ENCODE data around the gene ENOX1.

ENOX1 gene

GRCh38 chr13:43204591-43204990 is 582.2 kb downstream of the ENOX1 start:
- Histone ChIP-seq H3K23ac (ENCODE audit: low read length) (no peak overlapping the region), H3K36me3 (ENCODE audit: control insufficient read depth in 1 of 2, insufficient read depth in 2 of 2, low read length in 2 of 2) (no peaks in the 10 kb centered on the region), H3K27me3 (ENCODE audit: insufficient read depth, low read length) (no peaks in the 10 kb centered on the region), H3K4me3 (ENCODE audit: low read depth, low read length) (no peak overlapping the region), H4K91ac (ENCODE audit: low read depth, low read length) (no peak overlapping the region), H2BK5ac (ENCODE audit: low read depth, low read length, poor library complexity) (no peak overlapping the region), H3K79me2 (ENCODE audit: control insufficient read depth, insufficient read depth, low read length, poor library complexity) (no peaks in the 10 kb centered on the region), H4K12ac (ENCODE audit: low read depth, low read length) (no peak overlapping the region), H3K14ac (ENCODE audit: low read length) (no peak overlapping the region), H3K4me2 (ENCODE audit: low read length) (no peak overlapping the region), H2AK5ac (ENCODE audit: low read length) (no peak overlapping the region), H3K79me1 (ENCODE audit: low read length) (peaks cover 2% of the 10 kb centered on the region), H3K9me3 (ENCODE audit: insufficient read depth, low read depth, low read length) (no peaks in the 10 kb centered on the region), H3K27ac (ENCODE audit: low read depth, low read length) (no peak overlapping the region), H2BK12ac (ENCODE audit: low read length) (no peak overlapping the region), H2BK120ac (ENCODE audit: insufficient read depth, low read length, poor library complexity) (no peak overlapping the region), H2AFZ (ENCODE audit: insufficient read depth, low read length, poor library complexity) (no peak overlapping the region), H3K4me1 (ENCODE audit: control insufficient read depth in 1 of 2, insufficient read depth in 2 of 2, low read length in 2 of 2) (no peaks in the 10 kb centered on the region), H4K8ac (ENCODE audit: low read depth, low read length) (no peak overlapping the region), H3K18ac (ENCODE audit: low read length) (no peak overlapping the region), H3K9ac (ENCODE audit: low read length) (no peak overlapping the region), H3K4ac (ENCODE audit: low read depth, low read length) (no peak overlapping the region)
- no CpG with 5 or more reads among the region's 2 CpGs for WGBS (ENCODE audit: extremely low coverage, insufficient coverage, insufficient read length)
- no peak for DNase-seq

- no peak overlapping the region for H3K23ac ChIP-seq (ENCODE audit: low read length)
- no peaks in the 10 kb centered on the region for H3K36me3 ChIP-seq (ENCODE audit: control insufficient read depth in 1 of 2, insufficient read depth in 2 of 2, low read length in 2 of 2)
- H3K79me2 ChIP-seq (ENCODE audit: control insufficient read depth, insufficient read depth, low read length, poor library complexity), result no peaks in the 10 kb centered on the region
- H2AFZ ChIP-seq (ENCODE audit: insufficient read depth, low read length, poor library complexity), result no peak overlapping the region
- H2BK120ac ChIP-seq (ENCODE audit: insufficient read depth, low read length, poor library complexity), result no peak overlapping the region
- no peak overlapping the region for H4K91ac ChIP-seq (ENCODE audit: low read depth, low read length)
- H3K4ac ChIP-seq (ENCODE audit: low read depth, low read length), result no peak overlapping the region
- H3K27me3 ChIP-seq (ENCODE audit: insufficient read depth, low read length), result no peaks in the 10 kb centered on the region
- no peak overlapping the region for H2AK5ac ChIP-seq (ENCODE audit: low read length)
- H2BK12ac ChIP-seq (ENCODE audit: low read length), result no peak overlapping the region
- no peak overlapping the region for H2BK5ac ChIP-seq (ENCODE audit: low read depth, low read length, poor library complexity)
- H3K9me3 ChIP-seq (ENCODE audit: insufficient read depth, low read depth, low read length), result no peaks in the 10 kb centered on the region
- no peak overlapping the region for H4K8ac ChIP-seq (ENCODE audit: low read depth, low read length)
- no peak overlapping the region for H4K12ac ChIP-seq (ENCODE audit: low read depth, low read length)
- no peak for DNase-seq
- H3K4me3 ChIP-seq (ENCODE audit: low read depth, low read length), result no peak overlapping the region
- no peak overlapping the region for H3K27ac ChIP-seq (ENCODE audit: low read depth, low read length)
- H3K14ac ChIP-seq (ENCODE audit: low read length), result no peak overlapping the region
- no peak overlapping the region for H3K9ac ChIP-seq (ENCODE audit: low read length)
- no CpG with 5 or more reads among the region's 1 CpG for WGBS (ENCODE audit: extremely low coverage, insufficient coverage, insufficient read length)
- no peak overlapping the region for H3K4me2 ChIP-seq (ENCODE audit: low read length)
- H3K4me1 ChIP-seq (ENCODE audit: control insufficient read depth in 1 of 2, insufficient read depth in 2 of 2, low read length in 2 of 2), result no peaks in the 10 kb centered on the region
- peaks cover 2% of the 10 kb centered on the region for H3K79me1 ChIP-seq (ENCODE audit: low read length)
- H3K18ac ChIP-seq (ENCODE audit: low read length), result no peak overlapping the region
These were observed 583.0 kb downstream of the ENOX1 start for GRCh38 chr13:43203781-43204180.

- H3K4me1 ChIP-seq (ENCODE audit: control insufficient read depth in 1 of 2, insufficient read depth in 2 of 2, low read length in 2 of 2), result no peaks in the 10 kb centered on the region
These were observed 586.0 kb downstream of the ENOX1 start for GRCh38 chr13:43200736-43201135.

GRCh38 chr13:43200307-43200706 is 586.5 kb downstream of the ENOX1 start:
- Histone ChIP-seq H3K9ac (ENCODE audit: low read length) (no peak overlapping the region), H3K4me2 (ENCODE audit: low read length) (no peak overlapping the region), H3K79me1 (ENCODE audit: low read length) (peaks cover 2% of the 10 kb centered on the region), H2AK5ac (ENCODE audit: low read length) (no peak overlapping the region), H3K23ac (ENCODE audit: low read length) (no peak overlapping the region), H2BK5ac (ENCODE audit: low read depth, low read length, poor library complexity) (peak overlapping the region; percentile 18), H3K4me1 (ENCODE audit: control insufficient read depth in 1 of 2, insufficient read depth in 2 of 2, low read length in 2 of 2) (peaks cover under 1 to 1% of the 10 kb centered on the region in 2 experiments), H3K9me3 (ENCODE audit: insufficient read depth, low read depth, low read length) (no peaks in the 10 kb centered on the region), H3K36me3 (ENCODE audit: control insufficient read depth in 1 of 2, insufficient read depth in 2 of 2, low read length in 2 of 2) (no peaks in the 10 kb centered on the region), H3K27me3 (ENCODE audit: insufficient read depth, low read length) (no peaks in the 10 kb centered on the region), H2BK12ac (ENCODE audit: low read length) (no peak overlapping the region), H3K4ac (ENCODE audit: low read depth, low read length) (no peak overlapping the region), H4K91ac (ENCODE audit: low read depth, low read length) (peak overlapping the region; percentile 25), H2BK120ac (ENCODE audit: insufficient read depth, low read length, poor library complexity) (no peak overlapping the region), H3K14ac (ENCODE audit: low read length) (no peak overlapping the region), H3K18ac (ENCODE audit: low read length) (no peak overlapping the region), H3K79me2 (ENCODE audit: control insufficient read depth, insufficient read depth, low read length, poor library complexity) (no peaks in the 10 kb centered on the region), H4K8ac (ENCODE audit: low read depth, low read length) (no peak overlapping the region), H3K4me3 (ENCODE audit: low read depth, low read length) (no peak overlapping the region), H3K27ac (ENCODE audit: low read depth, low read length) (no peak overlapping the region), H4K12ac (ENCODE audit: low read depth, low read length) (no peak overlapping the region), H2AFZ (ENCODE audit: insufficient read depth, low read length, poor library complexity) (no peak overlapping the region)
- DNase-seq, result no peak
- no CpG with 5 or more reads among the region's 1 CpG for WGBS (ENCODE audit: extremely low coverage, insufficient coverage, insufficient read length)

More at GRCh38 chr13:43200736-43201135, 586.0 kb downstream of the ENOX1 start:
- Histone ChIP-seq H3K4me2 (ENCODE audit: low read length) (no peak overlapping the region), H3K79me2 (ENCODE audit: control insufficient read depth, insufficient read depth, low read length, poor library complexity) (no peaks in the 10 kb centered on the region), H3K79me1 (ENCODE audit: low read length) (peaks cover 2% of the 10 kb centered on the region), H4K8ac (ENCODE audit: low read depth, low read length) (no peak overlapping the region), H3K9me3 (ENCODE audit: insufficient read depth, low read depth, low read length) (no peaks in the 10 kb centered on the region), H2BK5ac (ENCODE audit: low read depth, low read length, poor library complexity) (no peak overlapping the region), H2BK120ac (ENCODE audit: insufficient read depth, low read length, poor library complexity) (no peak overlapping the region), H4K12ac (ENCODE audit: low read depth, low read length) (no peak overlapping the region), H3K4ac (ENCODE audit: low read depth, low read length) (no peak overlapping the region), H3K18ac (ENCODE audit: low read length) (no peak overlapping the region), H3K4me3 (ENCODE audit: low read depth, low read length) (no peak overlapping the region), H3K23ac (ENCODE audit: low read length) (no peak overlapping the region), H3K27me3 (ENCODE audit: insufficient read depth, low read length) (no peaks in the 10 kb centered on the region), H3K36me3 (ENCODE audit: control insufficient read depth in 1 of 2, insufficient read depth in 2 of 2, low read length in 2 of 2) (no peaks in the 10 kb centered on the region), H2AK5ac (ENCODE audit: low read length) (no peak overlapping the region), H2AFZ (ENCODE audit: insufficient read depth, low read length, poor library complexity) (no peak overlapping the region), H2BK12ac (ENCODE audit: low read length) (no peak overlapping the region), H4K91ac (ENCODE audit: low read depth, low read length) (no peak overlapping the region), H3K9ac (ENCODE audit: low read length) (no peak overlapping the region), H3K27ac (ENCODE audit: low read depth, low read length) (no peak overlapping the region), H3K14ac (ENCODE audit: low read length) (no peak overlapping the region)
- peak; percentile 52 to 65 for DNase-seq
- no CpG with 5 or more reads among the region's 1 CpG for WGBS (ENCODE audit: extremely low coverage, insufficient coverage, insufficient read length)
